IPS-NIHi7 (cell line): ENCODE data around the gene CDHR2.
"Not testable (repeated sequence)": the region's sequence is repeated elsewhere in the genome, so short reads cannot be mapped to it uniquely, and the experiment has no call there.

Experiments used
- DNase-seq: peaks from one replicate; pipeline ENCODE4 v3.0.0; 2012; ENCODE audit warnings: mixed read lengths; ENCODE audit errors: extremely low spot score

Gene CDHR2

DNA sequence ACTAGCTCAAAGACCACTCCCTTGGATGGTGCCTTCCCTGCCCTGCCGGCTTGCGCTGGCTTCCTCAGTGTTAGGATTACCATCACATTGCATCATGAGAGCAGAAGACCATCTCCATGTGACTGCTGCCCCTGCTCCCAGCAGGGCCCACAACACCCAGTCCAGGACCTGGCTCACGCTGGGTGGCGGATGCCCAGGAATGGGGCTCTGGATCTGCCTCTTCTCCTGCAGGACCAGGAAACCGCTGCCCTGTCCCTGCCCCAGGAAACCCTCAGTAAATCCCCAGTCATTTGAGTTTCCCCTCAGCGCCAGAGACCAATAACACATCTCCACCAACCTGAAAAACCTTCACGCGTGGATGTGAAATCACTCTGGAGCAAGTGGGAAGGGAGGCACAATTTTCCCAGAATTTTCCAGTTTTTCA is 8.7 kb upstream of the CDHR2 start:
- no peak for DNase-seq

DNA sequence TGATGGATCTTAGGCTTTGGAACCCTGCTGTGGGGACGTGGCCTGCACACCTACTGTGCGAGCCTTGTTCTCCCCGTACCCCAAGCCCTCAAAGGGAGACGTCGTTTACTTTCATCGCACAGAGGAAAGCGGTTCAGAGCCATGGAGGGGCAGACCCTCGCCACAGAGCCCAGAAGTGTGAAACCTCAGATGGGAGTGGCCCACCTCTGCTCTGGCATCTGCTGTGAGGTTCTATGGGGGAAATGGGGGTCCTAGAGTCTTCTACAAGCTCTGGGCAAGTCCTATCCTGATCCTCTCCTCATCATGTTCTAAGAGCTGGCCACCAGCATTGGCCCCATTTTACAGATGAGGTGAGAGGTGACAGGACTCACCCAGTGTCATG is 8.2 kb upstream of the CDHR2 start:
- DNase-seq: no peak

DNA sequence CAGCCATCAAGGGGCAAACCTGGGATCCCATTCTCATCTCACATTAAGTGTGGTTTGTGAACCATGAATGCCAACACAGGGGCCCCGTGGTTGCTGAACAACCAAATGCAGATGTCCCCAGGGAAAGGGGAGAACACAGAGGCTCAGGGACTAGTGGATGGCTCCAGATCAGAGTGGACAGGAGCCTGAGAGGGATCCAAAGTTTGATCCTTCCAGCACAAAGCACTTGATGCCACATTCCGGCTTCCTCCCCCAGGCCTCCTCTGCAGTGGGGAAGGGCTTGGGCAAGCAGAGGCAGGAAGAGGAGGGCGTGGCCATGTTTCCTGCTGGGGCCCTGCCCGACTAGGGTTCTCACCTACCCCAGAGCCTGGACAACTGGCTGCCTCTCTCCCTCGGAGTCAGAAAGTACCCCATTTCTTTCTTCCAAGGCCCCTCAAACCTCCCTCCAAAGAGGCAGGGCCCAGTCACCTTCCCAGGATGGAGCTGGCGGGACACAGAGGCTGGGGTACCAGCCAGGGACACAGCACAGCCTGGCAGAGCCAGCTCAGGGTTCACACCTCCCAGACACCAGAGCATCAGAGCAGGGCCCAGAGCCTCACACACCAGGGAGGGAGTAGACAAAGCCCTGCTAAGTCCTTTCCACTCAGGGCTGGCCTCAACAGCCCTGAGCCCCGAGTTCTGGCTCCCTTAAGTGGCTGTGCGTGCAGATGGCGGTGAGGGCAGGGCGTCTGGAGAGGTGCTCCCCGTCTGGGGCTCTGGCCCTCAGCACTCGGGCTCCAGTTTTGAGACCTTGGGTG is 7.6 kb upstream of the CDHR2 start:
- DNase-seq: peak; percentile 66

DNA sequence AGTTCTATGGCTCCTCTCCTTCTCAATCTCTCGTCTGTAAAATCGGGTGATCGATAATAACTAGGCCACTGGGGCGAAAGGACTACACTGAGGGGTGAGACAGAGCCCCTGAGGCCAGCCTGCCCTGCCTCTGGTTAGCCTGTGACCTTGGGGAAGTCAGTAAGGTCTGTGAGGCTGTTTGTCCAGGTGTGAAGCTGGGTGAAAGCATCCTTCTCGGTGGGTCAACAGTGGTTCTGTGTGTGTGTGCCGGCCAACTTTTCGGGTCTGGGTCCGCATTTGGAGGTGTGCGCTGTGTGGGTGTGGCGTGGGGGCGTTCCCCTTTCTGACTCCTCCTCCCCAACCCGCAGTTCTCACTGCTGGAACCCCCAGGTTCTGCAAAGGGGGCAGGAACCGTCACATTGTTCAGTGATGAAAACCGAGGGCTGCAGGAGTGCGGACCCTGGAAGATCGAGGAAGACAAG is 7.0 kb upstream of the CDHR2 start:
- DNase-seq: no peak

DNA sequence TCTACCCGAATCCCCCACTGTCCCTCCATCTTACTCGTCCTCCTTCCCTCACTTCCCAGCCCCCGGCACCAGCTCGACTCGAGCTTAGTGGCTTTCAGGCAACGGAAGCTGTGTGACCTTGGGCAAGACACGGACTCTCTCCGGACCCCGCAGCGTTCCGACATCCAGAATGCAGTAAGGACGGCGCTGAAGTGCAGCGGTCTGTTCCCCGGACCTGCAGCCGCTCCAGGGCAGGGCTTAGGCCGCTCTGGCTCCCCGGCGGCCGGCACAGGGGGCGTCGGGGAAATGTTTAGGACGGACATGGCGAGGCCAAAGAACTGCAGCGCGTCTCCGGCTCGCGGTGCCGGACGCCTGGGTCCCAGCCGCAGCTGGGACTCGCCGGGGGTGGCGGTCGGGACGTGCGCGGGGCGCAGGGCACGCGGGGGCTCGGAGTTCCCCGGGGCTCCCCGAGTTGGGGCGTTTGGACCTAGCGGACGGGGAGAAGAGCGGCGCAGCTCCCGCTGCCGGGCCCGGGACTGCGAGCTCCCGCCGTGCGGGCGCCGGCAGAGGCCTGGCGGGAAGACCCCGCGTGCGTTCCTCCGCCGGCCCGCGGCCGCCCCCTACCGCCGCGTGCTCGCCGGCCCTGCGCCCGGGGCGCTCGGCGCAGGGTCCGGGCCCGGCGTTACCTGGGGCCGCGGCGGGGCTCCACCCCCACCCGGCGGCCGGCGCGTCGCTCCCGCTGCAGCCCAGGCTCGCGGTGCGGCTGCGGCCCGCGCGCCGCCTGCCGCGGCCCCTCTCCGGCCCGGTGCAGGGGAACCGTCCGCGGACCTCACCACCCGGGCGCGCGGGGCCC is 6.3 kb upstream of the CDHR2 start:
- DNase-seq: peak; percentile 68

DNA sequence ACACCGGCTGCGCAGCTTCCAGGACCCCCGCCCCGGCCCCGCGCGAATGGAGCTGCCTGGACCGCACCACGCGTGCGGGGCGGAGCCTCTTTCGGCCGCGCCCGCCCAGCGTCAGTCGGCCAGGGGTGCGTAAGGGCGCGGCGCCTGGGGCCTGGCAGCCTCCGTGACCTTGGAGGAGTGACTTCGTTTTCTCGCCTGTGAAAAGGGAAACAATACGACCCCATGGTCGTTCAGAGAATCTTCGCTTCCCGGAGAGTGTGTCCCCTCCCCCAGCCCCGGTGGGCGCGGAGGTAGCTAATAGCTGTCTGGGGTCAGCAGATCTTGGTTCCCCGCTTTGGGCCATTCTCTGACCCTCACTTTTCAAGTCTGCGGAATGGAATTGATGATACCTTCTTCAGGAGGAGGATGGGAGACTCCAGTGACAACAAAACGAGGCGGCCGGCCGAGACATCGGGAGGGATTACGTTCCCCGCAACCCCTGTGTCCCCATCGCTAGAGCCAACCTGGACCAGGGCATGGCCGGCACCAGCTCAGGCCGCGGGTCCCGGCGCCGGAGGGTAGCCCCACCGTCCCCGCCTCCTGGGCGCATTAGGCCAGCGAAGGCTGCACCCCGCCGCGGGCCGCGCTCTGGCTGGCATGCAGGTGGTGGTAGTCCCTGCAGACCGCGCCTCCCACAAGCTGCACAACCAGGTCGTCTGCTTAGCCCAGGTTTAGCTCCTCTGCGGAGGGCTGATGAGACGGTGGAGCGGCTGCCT is 5.5 kb upstream of the CDHR2 start:
- DNase-seq: no peak

DNA sequence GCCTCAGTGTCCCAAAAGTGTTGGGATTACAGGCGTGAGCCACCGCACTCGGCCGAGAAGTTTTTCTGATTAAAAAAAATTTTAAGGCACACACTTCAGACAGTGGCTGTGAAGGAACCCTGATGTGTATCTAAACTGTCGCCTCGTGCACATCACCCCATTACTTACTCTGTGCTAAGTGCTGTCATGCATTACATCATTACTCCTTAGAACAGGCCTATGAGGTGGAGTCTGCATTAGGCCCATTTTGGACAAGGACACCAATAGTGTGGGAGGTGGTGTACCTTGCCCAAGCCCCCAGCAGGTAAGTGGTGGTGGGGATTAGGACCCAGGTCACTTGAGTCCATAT is 3.8 kb upstream of the CDHR2 start:
- no peak for DNase-seq

DNA sequence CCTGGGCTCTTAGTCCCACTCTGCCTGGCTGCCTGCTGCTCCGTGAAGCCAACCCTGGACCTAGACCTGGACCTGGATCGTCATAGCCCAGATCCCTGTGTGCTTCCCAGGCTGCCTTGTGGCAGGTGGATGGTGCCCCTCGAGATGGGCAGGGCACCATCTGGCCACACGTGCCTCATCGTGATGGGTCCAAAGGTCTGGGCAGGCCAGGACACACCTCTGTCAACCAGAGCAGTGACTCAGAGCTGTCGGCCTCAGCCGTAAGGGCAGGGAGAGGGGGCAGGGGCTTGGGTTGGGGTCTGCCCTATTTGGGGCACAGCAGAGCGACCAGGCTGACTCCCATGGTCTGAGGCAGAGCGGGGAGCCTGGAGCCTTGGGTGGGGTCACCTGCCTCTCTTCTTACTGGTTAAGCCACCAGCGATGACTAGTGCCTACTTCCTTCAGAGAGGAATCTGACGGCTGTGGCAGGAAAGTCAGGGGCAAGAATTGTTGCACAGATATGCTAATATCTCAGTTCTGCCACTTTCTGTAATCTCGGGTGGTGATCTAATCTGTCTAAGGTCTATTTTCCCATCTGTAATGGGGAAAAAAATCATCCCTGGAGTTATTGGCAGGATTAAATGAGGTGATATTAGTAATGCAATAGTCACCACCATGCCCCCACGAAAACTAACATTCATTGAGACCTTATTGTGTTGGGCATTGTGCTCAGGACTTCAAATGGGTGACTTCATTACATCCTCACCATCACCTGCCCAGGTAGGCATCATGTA is 3.2 kb upstream of the CDHR2 start:
- DNase-seq: no peak

DNA sequence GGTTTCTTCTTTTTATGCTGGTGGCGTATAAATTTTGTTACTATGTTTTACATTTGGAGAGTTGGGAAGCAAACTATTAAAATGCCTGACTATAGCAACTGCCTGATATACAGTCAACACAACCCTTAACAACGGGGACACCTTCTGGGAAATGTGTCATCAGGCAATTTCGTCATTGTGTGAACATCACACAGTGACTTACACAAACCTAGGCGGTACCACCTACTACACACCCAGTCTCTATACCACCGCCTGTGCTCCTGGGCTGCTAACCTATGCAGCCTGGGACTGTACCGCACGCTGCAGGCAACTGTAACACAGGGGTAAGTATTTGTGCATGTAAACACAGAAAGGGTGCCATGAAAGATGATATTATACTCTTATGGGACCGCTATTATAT is 1.3 kb upstream of the CDHR2 start:
- DNase-seq: no peak

DNA sequence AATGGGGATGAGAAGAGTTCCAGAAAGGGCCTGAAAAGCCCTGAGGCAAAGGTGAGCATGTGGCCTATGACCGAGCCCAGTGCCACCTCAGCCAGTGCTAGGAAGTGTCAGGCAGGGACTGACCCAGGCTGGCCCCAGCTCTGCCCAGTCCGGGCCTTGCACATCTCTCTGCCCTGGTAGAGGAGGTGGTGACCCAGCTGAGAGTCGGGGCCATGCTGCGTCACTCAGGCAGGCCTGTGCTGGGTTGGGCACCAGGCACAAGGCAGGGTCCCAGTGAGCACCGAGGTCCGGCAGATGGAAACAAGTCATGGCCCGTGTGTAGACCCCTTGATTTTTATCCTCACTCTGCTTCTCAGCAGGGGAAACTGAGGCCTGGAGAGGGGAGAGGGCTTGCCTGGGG is 729 bp downstream of the CDHR2 start:
- no peak for DNase-seq

DNA sequence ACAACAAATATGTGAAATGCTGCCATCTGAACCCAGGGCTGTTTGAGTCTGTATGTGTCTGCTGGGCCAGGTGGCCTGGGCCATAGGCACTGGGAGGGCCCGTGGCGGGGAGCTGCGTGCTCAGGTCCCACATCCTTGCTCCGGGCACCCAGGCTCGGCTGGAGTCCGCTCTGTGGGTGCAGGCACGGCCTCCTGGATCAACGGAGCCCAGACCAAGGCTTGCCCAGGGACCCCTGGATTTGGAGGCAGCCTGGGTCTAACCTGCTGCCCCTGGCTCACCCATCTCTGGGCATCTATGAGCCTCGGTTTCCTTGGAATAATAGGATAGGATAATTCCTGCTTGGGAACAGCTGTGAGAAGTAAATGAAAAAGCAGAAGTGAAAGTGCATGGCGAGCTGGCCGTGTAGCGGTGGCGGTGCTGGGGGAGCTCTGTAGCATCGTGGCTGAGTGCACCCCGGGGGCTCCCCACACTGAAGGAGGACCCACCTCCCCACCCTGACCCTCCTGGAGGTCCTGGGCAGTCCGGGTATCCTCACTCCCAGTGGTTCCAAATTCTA is 1.2 kb downstream of the CDHR2 start:
- no peak for DNase-seq

DNA sequence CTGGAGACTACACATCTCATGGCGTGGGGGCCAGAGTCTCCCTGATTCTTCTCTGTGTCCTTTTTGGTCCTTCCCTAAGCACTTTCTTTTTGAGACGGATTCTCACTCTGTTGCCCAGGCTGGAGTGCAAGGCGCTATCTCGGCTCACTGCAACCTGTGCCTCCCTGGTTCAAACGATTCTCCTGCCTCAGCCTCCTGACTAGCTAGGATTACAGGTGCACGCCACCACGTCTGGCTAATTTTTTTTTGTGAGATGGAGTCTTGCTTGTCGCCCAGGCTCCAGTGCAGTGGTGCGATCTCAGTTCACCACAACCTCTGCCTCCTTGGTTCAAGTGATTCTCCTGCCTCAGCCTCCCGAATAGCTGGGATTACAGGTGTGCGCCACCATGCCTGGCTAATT is 1.8 kb downstream of the CDHR2 start:
- DNase-seq: not testable (repeated sequence)

DNA sequence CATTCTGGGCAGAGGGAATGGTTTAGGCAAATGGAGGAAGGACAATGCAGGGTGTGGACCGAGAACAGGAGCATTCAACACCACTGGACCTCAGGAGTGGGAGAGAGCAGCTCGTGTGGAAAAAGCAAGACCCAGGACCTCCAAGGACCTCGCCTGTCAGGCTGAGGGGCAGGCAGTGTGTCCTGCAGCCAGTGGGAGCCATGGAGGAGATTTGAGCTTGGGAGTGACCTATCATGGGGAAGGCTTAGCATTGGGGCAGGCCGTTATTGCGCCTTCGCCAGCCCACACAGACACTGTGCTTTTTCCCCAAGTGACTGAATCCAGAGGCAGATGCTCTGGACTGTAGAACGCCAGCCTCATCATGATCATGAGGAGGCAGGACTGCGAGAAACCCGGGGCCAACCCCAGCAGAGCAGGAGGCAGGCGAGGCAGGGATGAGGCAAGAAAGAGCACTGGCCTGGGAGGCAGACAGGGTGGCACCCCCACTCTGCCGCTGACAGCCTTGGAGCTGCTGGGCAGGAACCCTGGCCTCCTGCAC is 3.3 kb downstream of the CDHR2 start:
- DNase-seq: no peak

DNA sequence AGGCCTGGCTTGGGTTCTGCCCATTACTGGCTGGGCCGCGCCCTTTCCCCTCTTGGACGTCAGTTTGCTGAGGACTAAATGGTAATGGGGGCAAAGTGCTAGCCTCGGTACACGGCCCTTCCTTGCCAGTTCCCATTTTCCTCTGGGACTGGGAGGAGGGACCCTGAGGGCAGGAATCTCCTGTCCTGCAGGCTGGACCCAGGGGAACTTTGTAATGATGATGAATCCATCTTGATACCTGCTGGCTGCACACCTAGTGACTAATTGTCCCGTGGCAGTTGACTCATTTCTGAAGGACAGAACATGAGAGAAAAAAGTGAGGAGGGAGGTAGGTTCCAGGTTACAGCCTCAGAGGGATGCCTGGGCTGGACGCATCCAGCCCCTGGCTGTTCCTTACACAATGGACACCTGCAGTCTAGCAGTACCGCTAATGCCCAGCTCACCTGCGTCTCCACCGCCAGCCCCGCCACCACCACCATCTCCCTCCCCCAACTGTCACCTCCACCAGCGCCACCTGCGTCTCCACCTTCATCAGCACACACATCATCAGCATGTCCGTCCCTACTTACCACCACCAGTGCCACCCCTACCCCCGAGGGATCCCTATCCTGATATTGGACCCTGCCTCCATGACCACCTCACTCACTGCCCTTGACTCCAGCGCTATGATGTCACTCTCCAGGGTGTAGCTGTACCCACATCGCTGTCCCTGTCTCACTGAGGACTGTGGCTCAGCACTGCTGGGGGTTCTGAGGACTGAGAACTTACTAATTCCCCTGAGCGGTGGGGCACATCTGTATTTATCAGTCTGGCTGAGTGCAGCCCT is 4.3 kb downstream of the CDHR2 start:
- no peak for DNase-seq

DNA sequence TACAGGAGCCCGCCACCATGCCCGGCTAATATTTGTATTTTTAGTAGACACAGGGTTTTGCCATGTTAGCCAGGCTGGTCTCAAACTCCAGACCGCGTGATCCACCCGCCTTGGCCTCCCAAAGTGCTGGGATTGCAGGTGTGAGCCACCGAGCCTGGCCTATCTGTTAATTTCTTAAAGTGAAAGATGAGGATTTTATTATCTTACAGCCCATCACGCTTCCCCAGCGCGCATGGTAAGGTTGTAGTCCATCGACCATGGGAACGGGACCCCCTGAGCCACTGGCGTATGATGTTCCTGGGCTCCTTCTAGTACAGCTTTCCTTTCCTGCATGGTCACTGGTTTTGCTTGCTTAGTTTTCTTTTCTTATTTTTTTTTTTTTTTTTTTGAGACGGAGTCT is 8.7 kb downstream of the CDHR2 start:
- no peak for DNase-seq

DNA sequence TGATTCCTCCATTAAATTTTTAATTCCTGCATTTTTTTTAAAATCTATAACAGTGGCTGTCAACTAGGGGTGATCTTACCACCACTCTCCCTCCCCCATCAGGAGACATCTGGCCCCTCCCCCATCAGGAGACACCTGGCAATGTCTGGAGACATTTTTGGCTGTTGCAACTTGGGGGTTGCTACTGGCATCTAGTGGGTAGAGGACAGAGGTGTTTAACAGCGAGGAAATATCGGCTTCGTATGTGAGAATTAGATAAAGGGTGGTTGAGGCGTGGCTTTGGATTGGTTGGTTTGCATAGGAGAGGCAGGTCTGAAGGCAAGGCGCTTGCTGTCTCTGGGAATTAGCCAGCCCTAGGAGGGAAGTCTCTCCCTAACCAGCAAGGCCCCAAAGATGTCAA is 10.5 kb downstream of the CDHR2 start:
- DNase-seq: no peak

DNA sequence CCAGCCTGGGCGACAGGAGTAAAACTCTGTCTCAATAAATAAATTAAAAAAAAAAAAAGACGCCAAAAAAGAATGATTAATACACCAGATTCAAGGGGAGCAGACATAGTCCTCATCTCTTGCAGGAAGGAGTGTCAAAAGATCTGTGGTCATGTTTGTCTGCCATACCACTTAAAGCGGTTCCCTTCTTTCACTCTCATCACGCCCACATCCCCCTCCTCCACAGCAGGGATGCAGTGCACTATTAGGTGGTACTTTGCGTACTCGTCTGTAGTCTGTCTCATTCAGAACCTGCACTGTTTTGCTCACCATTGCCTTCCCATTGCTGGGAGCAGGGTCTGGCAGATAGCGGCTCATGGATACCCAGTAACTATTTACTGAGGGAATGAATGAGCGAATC is 11.2 kb downstream of the CDHR2 start:
- DNase-seq: no peak

DNA sequence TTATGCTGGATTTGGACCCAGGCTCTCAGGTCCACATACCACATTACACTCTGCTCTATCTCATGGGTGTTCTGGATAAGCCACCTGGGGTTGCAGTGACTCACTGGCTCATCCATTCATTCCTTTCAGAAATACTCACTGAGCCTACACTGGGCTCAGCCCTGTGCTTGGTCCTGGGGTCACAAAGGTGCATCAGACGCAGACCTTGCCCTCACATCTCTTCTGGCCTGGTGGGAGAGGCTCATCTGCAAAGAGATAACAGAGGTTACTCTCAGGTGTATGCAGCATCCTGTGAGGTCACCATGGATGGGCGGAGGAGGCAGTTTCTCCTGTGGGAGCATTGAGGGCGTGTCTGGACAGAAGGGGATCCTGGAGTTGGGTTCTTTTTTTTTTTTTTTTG is 12.1 kb downstream of the CDHR2 start:
- no peak for DNase-seq

DNA sequence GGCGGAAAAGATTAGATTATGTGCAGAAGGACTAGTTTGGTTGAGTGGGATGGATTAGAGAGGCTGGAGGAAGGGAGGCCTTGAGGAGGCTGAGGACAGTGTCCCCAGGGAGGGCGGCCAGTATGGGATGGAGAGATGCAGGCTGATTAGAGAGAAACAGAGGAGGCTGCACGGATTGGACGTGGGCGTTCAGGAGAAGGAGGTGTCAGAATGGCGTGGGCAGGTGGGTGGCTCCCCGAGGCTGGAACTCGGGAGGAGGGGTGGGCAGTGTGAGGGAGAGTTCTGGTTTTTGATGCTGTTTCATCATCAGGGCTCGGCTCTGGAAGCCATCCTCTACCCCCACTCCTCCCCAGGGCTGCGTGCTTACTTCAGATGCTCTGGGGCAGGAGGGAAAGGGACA is 13.0 kb downstream of the CDHR2 start:
- DNase-seq: no peak

DNA sequence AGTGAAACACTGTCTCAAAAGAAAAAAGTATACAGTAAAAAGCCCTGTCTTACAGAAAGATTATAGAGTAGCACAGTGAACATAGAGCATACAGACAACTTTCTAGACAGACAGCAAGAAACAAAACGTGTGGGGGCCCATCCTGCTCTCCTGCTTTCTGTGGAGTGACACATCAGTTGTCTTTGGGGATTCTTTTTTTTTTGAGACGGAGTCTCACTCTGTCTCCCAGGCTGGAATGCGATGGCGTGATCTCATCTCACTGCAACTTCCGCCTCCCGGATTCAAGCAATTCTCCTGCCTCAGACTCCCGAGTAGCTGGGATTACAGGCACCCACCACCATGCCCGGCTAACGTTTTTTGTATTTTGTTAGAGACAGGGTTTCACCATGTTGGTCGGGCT is 14.9 kb downstream of the CDHR2 start:
- DNase-seq: no peak
